Measurements from ENCODE around the gene ZNF511.

ZNF511 gene

DNA sequence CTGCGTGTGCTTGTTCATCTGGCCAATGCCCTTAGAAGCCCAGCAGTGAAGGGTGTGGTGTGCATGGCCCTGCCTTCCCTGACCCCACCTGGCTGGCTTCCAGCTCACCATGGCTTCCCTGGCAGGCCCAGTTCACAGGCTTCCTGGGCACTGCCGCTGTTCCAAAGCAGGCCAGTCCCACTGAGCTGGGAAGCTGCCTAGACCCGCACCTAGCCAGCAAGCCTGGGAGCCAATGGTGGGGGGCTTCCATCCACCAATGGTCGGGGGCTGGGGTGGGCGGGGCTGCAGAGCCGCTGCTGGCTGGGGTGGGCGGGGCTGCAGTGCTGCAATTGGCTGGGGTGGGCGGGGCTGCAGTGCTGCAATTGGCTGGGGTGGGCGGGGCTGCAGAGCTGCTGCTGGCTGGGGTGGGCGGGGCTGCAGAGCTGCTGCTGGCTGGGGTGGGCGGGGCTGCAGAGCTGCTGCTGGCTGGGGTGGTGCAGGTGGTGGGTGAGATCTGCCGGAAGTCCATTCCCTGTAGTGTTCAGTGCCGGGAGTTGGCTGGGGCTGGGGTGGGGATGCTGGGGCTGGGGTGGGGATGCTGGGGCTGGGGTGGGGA lies 15.6 kb downstream of the ZNF511 start (continued):
- TF ChIP-seq, protein P1, sequence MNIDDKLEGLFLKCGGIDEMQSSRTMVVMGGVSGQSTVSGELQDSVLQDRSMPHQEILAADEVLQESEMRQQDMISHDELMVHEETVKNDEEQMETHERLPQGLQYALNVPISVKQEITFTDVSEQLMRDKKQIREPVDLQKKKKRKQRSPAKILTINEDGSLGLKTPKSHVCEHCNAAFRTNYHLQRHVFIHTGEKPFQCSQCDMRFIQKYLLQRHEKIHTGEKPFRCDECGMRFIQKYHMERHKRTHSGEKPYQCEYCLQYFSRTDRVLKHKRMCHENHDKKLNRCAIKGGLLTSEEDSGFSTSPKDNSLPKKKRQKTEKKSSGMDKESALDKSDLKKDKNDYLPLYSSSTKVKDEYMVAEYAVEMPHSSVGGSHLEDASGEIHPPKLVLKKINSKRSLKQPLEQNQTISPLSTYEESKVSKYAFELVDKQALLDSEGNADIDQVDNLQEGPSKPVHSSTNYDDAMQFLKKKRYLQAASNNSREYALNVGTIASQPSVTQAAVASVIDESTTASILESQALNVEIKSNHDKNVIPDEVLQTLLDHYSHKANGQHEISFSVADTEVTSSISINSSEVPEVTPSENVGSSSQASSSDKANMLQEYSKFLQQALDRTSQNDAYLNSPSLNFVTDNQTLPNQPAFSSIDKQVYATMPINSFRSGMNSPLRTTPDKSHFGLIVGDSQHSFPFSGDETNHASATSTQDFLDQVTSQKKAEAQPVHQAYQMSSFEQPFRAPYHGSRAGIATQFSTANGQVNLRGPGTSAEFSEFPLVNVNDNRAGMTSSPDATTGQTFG (tag by site-specific recombination; IDR thresholded peaks at IDR 0.05; ENCODE audit: borderline replicate concordance): no peak
- no peak for TF ChIP-seq KLF8 (tag by site-specific recombination; IDR thresholded peaks at IDR 0.05)
- TF ChIP-seq ZNF175 (tag by site-specific recombination; IDR thresholded peaks at IDR 0.05): no peak
- no peak for TF ChIP-seq ZBTB17 (tag by site-specific recombination; IDR thresholded peaks at IDR 0.05)
- TF ChIP-seq ZNF211 (tag by site-specific recombination; IDR thresholded peaks at IDR 0.05; ENCODE audit: low read depth): no peak
- TF ChIP-seq ZNF785 (tag by site-specific recombination; IDR thresholded peaks at IDR 0.05): no peak
- peak; percentile 74 for TF ChIP-seq ZNF335 (tag by site-specific recombination; conservative IDR thresholded peaks at IDR 0.05)
- TF ChIP-seq GLI4 (tag by site-specific recombination; IDR thresholded peaks at IDR 0.05): no peak
- TF ChIP-seq, protein P2, sequence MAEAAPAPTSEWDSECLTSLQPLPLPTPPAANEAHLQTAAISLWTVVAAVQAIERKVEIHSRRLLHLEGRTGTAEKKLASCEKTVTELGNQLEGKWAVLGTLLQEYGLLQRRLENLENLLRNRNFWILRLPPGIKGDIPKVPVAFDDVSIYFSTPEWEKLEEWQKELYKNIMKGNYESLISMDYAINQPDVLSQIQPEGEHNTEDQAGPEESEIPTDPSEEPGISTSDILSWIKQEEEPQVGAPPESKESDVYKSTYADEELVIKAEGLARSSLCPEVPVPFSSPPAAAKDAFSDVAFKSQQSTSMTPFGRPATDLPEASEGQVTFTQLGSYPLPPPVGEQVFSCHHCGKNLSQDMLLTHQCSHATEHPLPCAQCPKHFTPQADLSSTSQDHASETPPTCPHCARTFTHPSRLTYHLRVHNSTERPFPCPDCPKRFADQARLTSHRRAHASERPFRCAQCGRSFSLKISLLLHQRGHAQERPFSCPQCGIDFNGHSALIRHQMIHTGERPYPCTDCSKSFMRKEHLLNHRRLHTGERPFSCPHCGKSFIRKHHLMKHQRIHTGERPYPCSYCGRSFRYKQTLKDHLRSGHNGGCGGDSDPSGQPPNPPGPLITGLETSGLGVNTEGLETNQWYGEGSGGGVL (tag by site-specific recombination; IDR thresholded peaks at IDR 0.05): no peak
- TF ChIP-seq ZNF350 (tag by site-specific recombination; IDR thresholded peaks at IDR 0.05): no peak
- TF ChIP-seq, protein P3, sequence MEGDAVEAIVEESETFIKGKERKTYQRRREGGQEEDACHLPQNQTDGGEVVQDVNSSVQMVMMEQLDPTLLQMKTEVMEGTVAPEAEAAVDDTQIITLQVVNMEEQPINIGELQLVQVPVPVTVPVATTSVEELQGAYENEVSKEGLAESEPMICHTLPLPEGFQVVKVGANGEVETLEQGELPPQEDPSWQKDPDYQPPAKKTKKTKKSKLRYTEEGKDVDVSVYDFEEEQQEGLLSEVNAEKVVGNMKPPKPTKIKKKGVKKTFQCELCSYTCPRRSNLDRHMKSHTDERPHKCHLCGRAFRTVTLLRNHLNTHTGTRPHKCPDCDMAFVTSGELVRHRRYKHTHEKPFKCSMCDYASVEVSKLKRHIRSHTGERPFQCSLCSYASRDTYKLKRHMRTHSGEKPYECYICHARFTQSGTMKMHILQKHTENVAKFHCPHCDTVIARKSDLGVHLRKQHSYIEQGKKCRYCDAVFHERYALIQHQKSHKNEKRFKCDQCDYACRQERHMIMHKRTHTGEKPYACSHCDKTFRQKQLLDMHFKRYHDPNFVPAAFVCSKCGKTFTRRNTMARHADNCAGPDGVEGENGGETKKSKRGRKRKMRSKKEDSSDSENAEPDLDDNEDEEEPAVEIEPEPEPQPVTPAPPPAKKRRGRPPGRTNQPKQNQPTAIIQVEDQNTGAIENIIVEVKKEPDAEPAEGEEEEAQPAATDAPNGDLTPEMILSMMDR (tag by site-specific recombination; IDR thresholded peaks at IDR 0.05): no peak
- TF ChIP-seq, protein P4, sequence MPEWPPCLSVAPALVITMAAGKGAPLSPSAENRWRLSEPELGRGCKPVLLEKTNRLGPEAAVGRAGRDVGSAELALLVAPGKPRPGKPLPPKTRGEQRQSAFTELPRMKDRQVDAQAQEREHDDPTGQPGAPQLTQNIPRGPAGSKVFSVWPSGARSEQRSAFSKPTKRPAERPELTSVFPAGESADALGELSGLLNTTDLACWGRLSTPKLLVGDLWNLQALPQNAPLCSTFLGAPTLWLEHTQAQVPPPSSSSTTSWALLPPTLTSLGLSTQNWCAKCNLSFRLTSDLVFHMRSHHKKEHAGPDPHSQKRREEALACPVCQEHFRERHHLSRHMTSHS (tag by site-specific recombination; IDR thresholded peaks at IDR 0.05): no peak
- no peak for TF ChIP-seq ZNF48 (tag by site-specific recombination; IDR thresholded peaks at IDR 0.05)
- no peak for TF ChIP-seq ZNF132 (tag by site-specific recombination; IDR thresholded peaks at IDR 0.05; ENCODE audit: borderline replicate concordance)
- TF ChIP-seq, protein P5, sequence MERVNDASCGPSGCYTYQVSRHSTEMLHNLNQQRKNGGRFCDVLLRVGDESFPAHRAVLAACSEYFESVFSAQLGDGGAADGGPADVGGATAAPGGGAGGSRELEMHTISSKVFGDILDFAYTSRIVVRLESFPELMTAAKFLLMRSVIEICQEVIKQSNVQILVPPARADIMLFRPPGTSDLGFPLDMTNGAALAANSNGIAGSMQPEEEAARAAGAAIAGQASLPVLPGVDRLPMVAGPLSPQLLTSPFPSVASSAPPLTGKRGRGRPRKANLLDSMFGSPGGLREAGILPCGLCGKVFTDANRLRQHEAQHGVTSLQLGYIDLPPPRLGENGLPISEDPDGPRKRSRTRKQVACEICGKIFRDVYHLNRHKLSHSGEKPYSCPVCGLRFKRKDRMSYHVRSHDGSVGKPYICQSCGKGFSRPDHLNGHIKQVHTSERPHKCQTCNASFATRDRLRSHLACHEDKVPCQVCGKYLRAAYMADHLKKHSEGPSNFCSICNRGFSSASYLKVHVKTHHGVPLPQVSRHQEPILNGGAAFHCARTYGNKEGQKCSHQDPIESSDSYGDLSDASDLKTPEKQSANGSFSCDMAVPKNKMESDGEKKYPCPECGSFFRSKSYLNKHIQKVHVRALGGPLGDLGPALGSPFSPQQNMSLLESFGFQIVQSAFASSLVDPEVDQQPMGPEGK (tag by site-specific recombination; IDR thresholded peaks at IDR 0.05): peak; percentile 67
- TF ChIP-seq, protein P6, sequence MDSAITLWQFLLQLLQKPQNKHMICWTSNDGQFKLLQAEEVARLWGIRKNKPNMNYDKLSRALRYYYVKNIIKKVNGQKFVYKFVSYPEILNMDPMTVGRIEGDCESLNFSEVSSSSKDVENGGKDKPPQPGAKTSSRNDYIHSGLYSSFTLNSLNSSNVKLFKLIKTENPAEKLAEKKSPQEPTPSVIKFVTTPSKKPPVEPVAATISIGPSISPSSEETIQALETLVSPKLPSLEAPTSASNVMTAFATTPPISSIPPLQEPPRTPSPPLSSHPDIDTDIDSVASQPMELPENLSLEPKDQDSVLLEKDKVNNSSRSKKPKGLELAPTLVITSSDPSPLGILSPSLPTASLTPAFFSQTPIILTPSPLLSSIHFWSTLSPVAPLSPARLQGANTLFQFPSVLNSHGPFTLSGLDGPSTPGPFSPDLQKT (IDR thresholded peaks at IDR 0.05; ENCODE audit: borderline replicate concordance, low read depth, low read length): no peak
- TF ChIP-seq, protein P7, sequence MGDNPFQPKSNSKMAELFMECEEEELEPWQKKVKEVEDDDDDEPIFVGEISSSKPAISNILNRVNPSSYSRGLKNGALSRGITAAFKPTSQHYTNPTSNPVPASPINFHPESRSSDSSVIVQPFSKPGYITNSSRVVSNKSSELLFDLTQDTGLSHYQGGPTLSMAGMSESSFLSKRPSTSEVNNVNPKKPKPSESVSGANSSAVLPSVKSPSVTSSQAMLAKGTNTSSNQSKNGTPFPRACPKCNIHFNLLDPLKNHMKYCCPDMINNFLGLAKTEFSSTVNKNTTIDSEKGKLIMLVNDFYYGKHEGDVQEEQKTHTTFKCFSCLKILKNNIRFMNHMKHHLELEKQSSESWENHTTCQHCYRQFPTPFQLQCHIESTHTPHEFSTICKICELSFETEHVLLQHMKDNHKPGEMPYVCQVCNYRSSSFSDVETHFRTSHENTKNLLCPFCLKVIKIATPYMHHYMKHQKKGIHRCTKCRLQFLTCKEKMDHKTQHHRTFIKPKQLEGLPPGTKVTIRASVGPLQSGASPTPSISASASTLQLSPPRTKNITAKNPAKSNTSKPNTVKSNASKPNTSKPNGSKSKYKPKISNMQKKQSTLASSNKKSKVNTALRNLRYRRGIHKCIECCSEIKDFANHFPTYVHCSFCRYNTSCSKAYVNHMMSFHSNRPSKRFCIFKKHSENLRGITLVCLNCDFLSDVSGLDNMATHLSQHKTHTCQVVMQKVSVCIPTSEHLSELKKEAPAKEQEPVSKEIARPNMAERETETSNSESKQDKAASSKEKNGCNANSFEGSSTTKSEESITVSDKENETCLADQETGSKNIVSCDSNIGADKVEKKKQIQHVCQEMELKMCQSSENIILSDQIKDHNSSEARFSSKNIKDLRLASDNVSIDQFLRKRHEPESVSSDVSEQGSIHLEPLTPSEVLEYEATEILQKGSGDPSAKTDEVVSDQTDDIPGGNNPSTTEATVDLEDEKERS (tag by site-specific recombination; IDR thresholded peaks at IDR 0.05): no peak
- TF ChIP-seq, protein P8, sequence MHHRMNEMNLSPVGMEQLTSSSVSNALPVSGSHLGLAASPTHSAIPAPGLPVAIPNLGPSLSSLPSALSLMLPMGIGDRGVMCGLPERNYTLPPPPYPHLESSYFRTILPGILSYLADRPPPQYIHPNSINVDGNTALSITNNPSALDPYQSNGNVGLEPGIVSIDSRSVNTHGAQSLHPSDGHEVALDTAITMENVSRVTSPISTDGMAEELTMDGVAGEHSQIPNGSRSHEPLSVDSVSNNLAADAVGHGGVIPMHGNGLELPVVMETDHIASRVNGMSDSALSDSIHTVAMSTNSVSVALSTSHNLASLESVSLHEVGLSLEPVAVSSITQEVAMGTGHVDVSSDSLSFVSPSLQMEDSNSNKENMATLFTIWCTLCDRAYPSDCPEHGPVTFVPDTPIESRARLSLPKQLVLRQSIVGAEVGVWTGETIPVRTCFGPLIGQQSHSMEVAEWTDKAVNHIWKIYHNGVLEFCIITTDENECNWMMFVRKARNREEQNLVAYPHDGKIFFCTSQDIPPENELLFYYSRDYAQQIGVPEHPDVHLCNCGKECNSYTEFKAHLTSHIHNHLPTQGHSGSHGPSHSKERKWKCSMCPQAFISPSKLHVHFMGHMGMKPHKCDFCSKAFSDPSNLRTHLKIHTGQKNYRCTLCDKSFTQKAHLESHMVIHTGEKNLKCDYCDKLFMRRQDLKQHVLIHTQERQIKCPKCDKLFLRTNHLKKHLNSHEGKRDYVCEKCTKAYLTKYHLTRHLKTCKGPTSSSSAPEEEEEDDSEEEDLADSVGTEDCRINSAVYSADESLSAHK (tag by site-specific recombination; IDR thresholded peaks at IDR 0.05): no peak
- no peak for TF ChIP-seq ZNF544 (tag by site-specific recombination; IDR thresholded peaks at IDR 0.05)
- peak; percentile 81 for TF ChIP-seq ZNF121 (tag by site-specific recombination; IDR thresholded peaks at IDR 0.05)
- TF ChIP-seq ZNF621 (tag by site-specific recombination; IDR thresholded peaks at IDR 0.05): no peak
- no peak for TF ChIP-seq ZNF133 (tag by site-specific recombination; IDR thresholded peaks at IDR 0.05)
- TF ChIP-seq ZNF354C (tag by site-specific recombination; IDR thresholded peaks at IDR 0.05; ENCODE audit: borderline replicate concordance, low read depth): no peak
- TF ChIP-seq ZNF654 (tag by site-specific recombination; IDR thresholded peaks at IDR 0.05; ENCODE audit: low read depth): no peak

Data from HEK293 (cell line).